CD1c-positive myeloid dendritic cell (primary cell): ENCODE data around the gene EED.

ENCODE experiments used
- DNase-seq: peaks from one replicate; pipeline ENCODE4 v3.0.0-alpha.2; 2016; ENCODE audit errors: extremely low spot score

EED gene

GRCh38 chr11:86244522-86245368 lies at the start of gene EED:
EED (plus strand) TSS chr11:86244753; CDS start chr11:86245230, 477 bp downstream.
- DNase-seq: peak; percentile 96

GRCh38 chr11:86194998-86195397 lies 49.6 kb upstream of the EED start:
- DNase-seq: no peak

- DNase-seq: peak; percentile 47
Measured at GRCh38 chr11:86196085-86196696, 48.4 kb upstream of the EED start.

- no peak for DNase-seq
Measured at GRCh38 chr11:86196913-86197312, 47.6 kb upstream of the EED start.

- no peak for DNase-seq
Measured at GRCh38 chr11:86197448-86197847, 47.1 kb upstream of the EED start.

- DNase-seq: no peak
Measured at GRCh38 chr11:86198139-86198538, 46.4 kb upstream of the EED start.

GRCh38 chr11:86199354-86199753 lies 45.2 kb upstream of the EED start:
- DNase-seq: no peak

- DNase-seq: peak; percentile 60
Measured at GRCh38 chr11:86201371-86201884, 43.1 kb upstream of the EED start.

GRCh38 chr11:86202013-86202336 lies 42.6 kb upstream of the EED start:
- peak; percentile 74 for DNase-seq

- DNase-seq: no peak
Measured at GRCh38 chr11:86204356-86204755, 40.2 kb upstream of the EED start.

GRCh38 chr11:86205421-86206336 lies 38.9 kb upstream of the EED start:
- peak; percentile 81 for DNase-seq

GRCh38 chr11:86206337-86206695 lies 38.2 kb upstream of the EED start:
- DNase-seq: no peak

GRCh38 chr11:86207413-86207812 lies 37.1 kb upstream of the EED start:
- DNase-seq: no peak

- no peak for DNase-seq
Measured at GRCh38 chr11:86208572-86208971, 36.0 kb upstream of the EED start.

GRCh38 chr11:86209806-86210657 lies 34.5 kb upstream of the EED start:
- no peak for DNase-seq

- DNase-seq: no peak
Measured at GRCh38 chr11:86210898-86211297, 33.7 kb upstream of the EED start.

- no peak for DNase-seq
Measured at GRCh38 chr11:86211619-86212018, 32.9 kb upstream of the EED start.

- DNase-seq: no peak
Measured at GRCh38 chr11:86212019-86212611, 32.4 kb upstream of the EED start.

- DNase-seq: peak; percentile 95
Measured at GRCh38 chr11:86214710-86215109, 29.8 kb upstream of the EED start.

GRCh38 chr11:86218125-86219084 lies 26.1 kb upstream of the EED start:
- peak; percentile 84 for DNase-seq
